Urinary bladder (tissue), 4 donors: ENCODE data around the gene SEPTIN2. TPM values are rescaled to one million over a fixed set of nuclear protein-coding genes. Genes with fewer than 3 reads are reported as not detected.
"Not testable (repeated sequence)": the region's sequence is repeated elsewhere in the genome, so short reads cannot be mapped to it uniquely, and the experiment has no call there.

ENCODE experiments used
- DNase-seq: peaks from one replicate; pipeline ENCODE4 v3.0.0-alpha.2; 2015; ENCODE audit errors: extremely low spot score
- H3K27ac ChIP-seq: one replicate; pipeline ENCODE4 v1.5.1; 2013; ENCODE audit warnings: low read depth, mild to moderate bottlenecking, moderate library complexity
- H3K36me3 ChIP-seq: one replicate; pipeline ENCODE4 v1.6.1; 2013; ENCODE audit warnings: mild to moderate bottlenecking, moderate library complexity; ENCODE audit not compliant: insufficient read depth
- H3K4me1 ChIP-seq: one replicate; pipeline ENCODE4 v1.6.1; 2013; ENCODE audit warnings: mild to moderate bottlenecking, moderate library complexity; ENCODE audit not compliant: insufficient read depth
- H3K4me3 ChIP-seq: one replicate; pipeline ENCODE4 v1.5.1; 2013; ENCODE audit warnings: low read depth, low read length
- WGBS: extraction: QIAGEN DNeasy Blood & Tissue Kit; methylation state at CpG from one replicate; pipeline ENCODE4 v1.1.7; 2013; 5-methylcytosine and 5-hydroxymethylcytosine counted together
- polyA plus RNA-seq: library from polyadenylated mRNA; stranded (reverse); fragments of 200-250 nt; gene quantifications from one replicate; pipeline ENCODE4 v1.2.3, GENCODE V29; 2013
- total RNA-seq: library from RNA; depleted of rRNA; stranded (reverse); fragments of >200 nt; gene quantifications from one replicate; pipeline ENCODE4 v1.2.3, GENCODE V29; 2014
- donor health status: healthy with polysubstance abuse.
- donor health status: healthy.

SEPTIN2 gene
- total and polyA plus RNA-seq, 2 donors = 236 to 677 TPM

GRCh38 chr2:241356871-241357260 lies 41.1 kb downstream of the SEPTIN2 start:
- no peak for DNase-seq
- Histone ChIP-seq H3K4me1 (no peaks in the 10 kb centered on the region), H3K27ac (no peak overlapping the region), H3K36me3 (peaks cover under 1% of the 10 kb centered on the region), H3K4me3 (peak overlapping the region; percentile 70)
- 15% methylated on average over 5 of the region's 5 CpGs for WGBS

- no peak overlapping the region for H3K4me3 ChIP-seq
- H3K4me1 ChIP-seq = no peaks in the 10 kb centered on the region
- WGBS = 59% methylated on average over 3 of the region's 3 CpGs
- H3K36me3 ChIP-seq = no peaks in the 10 kb centered on the region
- H3K27ac ChIP-seq = no peak overlapping the region
- DNase-seq = no peak
These were observed 41.8 kb downstream of the SEPTIN2 start for GRCh38 chr2:241357531-241357930.

- no peaks in the 10 kb centered on the region for H3K4me1 ChIP-seq
- H3K27ac ChIP-seq = no peak overlapping the region
- no peak overlapping the region for H3K4me3 ChIP-seq
- H3K36me3 ChIP-seq = no peaks in the 10 kb centered on the region
- DNase-seq = no peak
- WGBS = 75% methylated on average over 5 of the region's 5 CpGs
These were observed 42.7 kb downstream of the SEPTIN2 start for GRCh38 chr2:241358470-241358869.

GRCh38 chr2:241359481-241360045 lies 43.8 kb downstream of the SEPTIN2 start:
- DNase-seq = no peak
- no peaks in the 10 kb centered on the region for H3K36me3 ChIP-seq
- peaks cover 2% of the 10 kb centered on the region for H3K4me1 ChIP-seq
- WGBS = 87% methylated on average over 7 of the region's 7 CpGs
- no peak overlapping the region for H3K4me3 ChIP-seq
- H3K27ac ChIP-seq = no peak overlapping the region

GRCh38 chr2:241363426-241363825 lies 47.7 kb downstream of the SEPTIN2 start:
- no peak for DNase-seq
- H3K4me3 ChIP-seq = no peak overlapping the region
- no peaks in the 10 kb centered on the region for H3K36me3 ChIP-seq
- 92% methylated on average over 7 of the region's 7 CpGs for WGBS
- no peak overlapping the region for H3K27ac ChIP-seq
- H3K4me1 ChIP-seq = peaks cover 2% of the 10 kb centered on the region

- WGBS = 60% methylated on average over 2 of the region's 2 CpGs
- no peak overlapping the region for H3K27ac ChIP-seq
- DNase-seq = no peak
- H3K4me3 ChIP-seq = no peak overlapping the region
- H3K36me3 ChIP-seq = no peaks in the 10 kb centered on the region
- H3K4me1 ChIP-seq = peaks cover 2% of the 10 kb centered on the region
These were observed 49.1 kb downstream of the SEPTIN2 start for GRCh38 chr2:241364781-241365180.

- Histone ChIP-seq H3K27ac (no peak overlapping the region), H3K4me1 (peaks cover 2% of the 10 kb centered on the region), H3K4me3 (no peak overlapping the region), H3K36me3 (no peaks in the 10 kb centered on the region)
- 95% methylated on average over 2 of the region's 2 CpGs for WGBS
- DNase-seq = no peak
These were observed 51.0 kb downstream of the SEPTIN2 start for GRCh38 chr2:241366678-241367077.

GRCh38 chr2:241368643-241369042 lies 52.9 kb downstream of the SEPTIN2 start:
- WGBS = 84% methylated on average over 3 of the region's 3 CpGs
- Histone ChIP-seq H3K4me1 (peaks cover 2% of the 10 kb centered on the region), H3K36me3 (no peaks in the 10 kb centered on the region), H3K27ac (no peak overlapping the region), H3K4me3 (no peak overlapping the region)
- no peak for DNase-seq

- no peak overlapping the region for H3K27ac ChIP-seq
- H3K36me3 ChIP-seq = no peaks in the 10 kb centered on the region
- WGBS = 63% methylated on average over 11 of the region's 11 CpGs
- no peak overlapping the region for H3K4me3 ChIP-seq
- no peak for DNase-seq
- H3K4me1 ChIP-seq = no peaks in the 10 kb centered on the region
These were observed 56.8 kb downstream of the SEPTIN2 start for GRCh38 chr2:241372361-241372992.

- Histone ChIP-seq H3K27ac (no peak overlapping the region), H3K4me1 (no peaks in the 10 kb centered on the region), H3K4me3 (no peak overlapping the region), H3K36me3 (no peaks in the 10 kb centered on the region)
- WGBS = 93% methylated on average over 3 of the region's 3 CpGs
- DNase-seq = no peak
These were observed 57.7 kb downstream of the SEPTIN2 start for GRCh38 chr2:241373446-241373845.

GRCh38 chr2:241373906-241374305 lies 58.2 kb downstream of the SEPTIN2 start:
- not testable (repeated sequence) for DNase-seq, H3K36me3 ChIP-seq, H3K27ac ChIP-seq, H3K4me1 ChIP-seq, H3K4me3 ChIP-seq
- WGBS = 89% methylated on average over 6 of the region's 6 CpGs

- no peak for DNase-seq
- Histone ChIP-seq H3K27ac (no peak overlapping the region), H3K4me3 (no peak overlapping the region), H3K4me1 (peaks cover 4% of the 10 kb centered on the region), H3K36me3 (no peaks in the 10 kb centered on the region)
- 61% methylated on average over 1 of the region's 1 CpG for WGBS
These were observed 59.6 kb downstream of the SEPTIN2 start for GRCh38 chr2:241375300-241375699.

GRCh38 chr2:241376808-241377207 lies 61.1 kb downstream of the SEPTIN2 start:
- no peak for DNase-seq
- H3K36me3 ChIP-seq = no peaks in the 10 kb centered on the region
- H3K27ac ChIP-seq = no peak overlapping the region
- 93% methylated on average over 2 of the region's 2 CpGs for WGBS
- peaks cover 4% of the 10 kb centered on the region for H3K4me1 ChIP-seq
- H3K4me3 ChIP-seq = no peak overlapping the region

- Histone ChIP-seq H3K4me1 (peaks cover 4% of the 10 kb centered on the region), H3K4me3 (no peak overlapping the region), H3K27ac (no peak overlapping the region), H3K36me3 (no peaks in the 10 kb centered on the region)
- no peak for DNase-seq
- 67% methylated on average over 2 of the region's 2 CpGs for WGBS
These were observed 63.1 kb downstream of the SEPTIN2 start for GRCh38 chr2:241378816-241379215.
